NCI-H128 (cell line): ENCODE results near the gene NCF4.
A peak's percentile ranks its signal among the peaks of the same experiment; 100 is the strongest.

Source experiments
- DNase-seq: peaks from one replicate; lab custom pipeline; 2025; ENCODE audit not compliant: unreplicated experiment; lab: John Stamatoyannopoulos, UW

The NCF4 gene

DNA sequence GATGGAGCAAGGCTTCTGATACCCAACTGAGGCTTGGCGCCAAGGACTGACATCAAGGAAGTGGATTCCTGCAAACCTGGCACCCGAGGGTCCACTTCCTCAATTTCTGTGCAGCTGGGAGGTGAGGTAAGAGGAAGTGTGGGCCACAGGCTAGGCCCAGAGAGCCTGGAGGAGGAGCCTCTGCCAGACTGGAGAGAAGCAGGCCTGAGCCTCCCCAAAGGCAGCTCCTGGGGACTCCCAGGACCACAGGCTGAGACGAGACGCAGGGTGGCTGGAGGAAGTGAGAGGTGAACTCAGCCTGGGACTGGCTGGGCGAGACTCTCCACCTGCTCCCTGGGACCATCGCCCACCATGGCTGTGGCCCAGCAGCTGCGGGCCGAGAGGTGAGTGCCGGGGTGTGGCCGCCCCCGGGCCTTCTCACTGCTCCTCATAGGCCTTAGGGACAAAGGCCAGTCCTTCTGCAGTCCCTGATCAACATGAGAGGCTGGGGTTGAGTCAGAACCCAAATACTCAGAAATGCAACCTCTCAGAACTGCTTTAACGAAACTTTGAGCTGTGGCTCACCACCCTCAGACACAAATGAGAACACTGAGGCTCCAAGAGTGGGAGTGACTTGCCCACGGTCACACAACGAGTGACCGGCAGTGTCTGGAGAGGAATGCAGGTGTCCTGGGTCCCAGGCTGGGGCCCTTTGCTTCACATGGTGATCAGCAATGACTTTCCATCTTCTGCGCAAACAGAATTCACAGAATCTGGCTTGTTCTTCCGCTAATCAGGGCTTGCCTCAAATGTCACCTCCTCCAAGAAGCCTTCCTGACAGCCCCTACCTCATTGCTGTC, at the start of gene NCF4:
NCF4 (plus strand) TSS at position 186 of the 839 bp plus-strand sequence; CDS start at position 352, 166 bp downstream.
- no peak for DNase-seq

GRCh38 chr22:36811094-36811800, 49.6 kb upstream of the NCF4 start:
- DNase-seq, result no peak

GRCh38 chr22:36814801-36815200, 46.0 kb upstream of the NCF4 start:
- DNase-seq, result no peak

- DNase-seq, result no peak
These were observed 45.1 kb upstream of the NCF4 start for GRCh38 chr22:36815558-36816338.

GRCh38 chr22:36816339-36816635, 44.5 kb upstream of the NCF4 start:
- DNase-seq, result no peak

DNA sequence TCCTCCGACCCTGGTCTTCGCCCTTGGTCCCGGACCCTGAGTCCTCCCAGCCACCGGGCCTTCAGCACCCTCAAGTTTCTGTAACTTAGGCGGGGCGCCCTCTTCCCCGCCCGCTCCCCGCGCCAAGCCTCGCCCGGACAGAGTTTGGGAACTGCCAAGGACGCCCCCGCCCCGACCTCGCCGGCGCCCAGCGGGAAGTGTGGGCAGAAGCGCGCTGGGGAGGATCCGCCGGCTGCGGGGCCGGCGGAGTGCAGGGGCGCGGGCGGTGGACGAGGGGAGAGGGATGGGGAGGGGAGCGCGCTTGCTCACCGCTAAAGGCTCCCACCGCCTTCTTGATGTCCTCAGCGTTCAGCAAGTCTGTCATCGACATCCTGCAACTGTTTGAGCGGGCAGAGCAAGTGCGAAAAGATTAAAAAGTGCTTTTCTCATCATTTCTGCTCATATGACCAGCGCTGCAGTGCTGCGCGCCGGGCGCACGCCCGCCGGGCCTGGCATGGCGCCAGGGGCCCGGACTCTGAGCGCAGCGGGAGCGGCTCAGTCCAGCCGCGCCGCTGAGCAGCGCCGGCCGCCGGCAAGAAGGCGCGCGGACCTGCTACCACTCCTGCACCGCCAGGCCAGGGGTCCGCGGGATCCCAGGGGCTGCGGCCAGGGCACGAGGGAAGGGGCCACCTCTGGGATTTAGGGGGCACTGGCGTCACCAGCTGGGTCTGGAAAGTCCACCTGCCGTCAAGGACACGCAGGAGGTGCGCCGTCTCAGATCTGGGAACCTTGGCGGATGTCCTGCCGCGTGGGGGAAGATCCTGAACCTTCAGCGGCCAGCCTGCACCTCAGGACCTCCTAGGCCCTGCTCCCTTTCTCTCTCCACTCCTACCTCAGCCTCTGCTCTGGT, 43.9 kb upstream of the NCF4 start, which contains the start of gene PVALB:
PVALB (minus strand) TSS at position 400 of the 889 bp plus-strand sequence; CDS start at position 370, 30 bp downstream.
- no peak for DNase-seq

- DNase-seq, result no peak
These were observed 43.3 kb upstream of the NCF4 start for GRCh38 chr22:36817525-36817848.

GRCh38 chr22:36818010-36818642, 42.7 kb upstream of the NCF4 start:
- DNase-seq, result no peak

DNA sequence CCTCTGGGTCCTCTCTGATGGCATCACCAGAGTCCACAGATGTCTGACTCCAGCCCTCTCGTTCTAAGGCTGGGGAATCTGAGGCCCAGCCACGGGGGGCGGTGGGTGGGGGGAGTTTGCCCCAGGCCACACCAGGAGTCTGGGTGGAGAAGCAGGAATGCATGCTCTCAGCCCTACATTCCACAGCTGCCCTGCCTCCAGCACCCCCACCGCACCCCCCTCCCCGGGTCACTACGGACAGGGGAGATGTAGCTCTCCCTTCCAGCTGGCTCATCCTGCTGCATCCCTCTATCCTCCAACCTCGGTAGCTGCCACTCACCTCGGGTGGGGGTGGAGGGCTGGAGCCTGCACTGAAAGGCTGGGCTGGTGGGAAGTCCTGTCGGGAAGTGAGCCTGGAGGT, 41.7 kb upstream of the NCF4 start:
- no peak for DNase-seq

- DNase-seq, result no peak
These were observed 38.2 kb upstream of the NCF4 start for GRCh38 chr22:36822581-36822980.

- DNase-seq, result no peak
These were observed 37.5 kb upstream of the NCF4 start for GRCh38 chr22:36823186-36823839.

- DNase-seq, result no peak
These were observed 36.2 kb upstream of the NCF4 start for GRCh38 chr22:36824655-36825054.

GRCh38 chr22:36826262-36826661, 34.5 kb upstream of the NCF4 start:
- DNase-seq, result no peak

DNA sequence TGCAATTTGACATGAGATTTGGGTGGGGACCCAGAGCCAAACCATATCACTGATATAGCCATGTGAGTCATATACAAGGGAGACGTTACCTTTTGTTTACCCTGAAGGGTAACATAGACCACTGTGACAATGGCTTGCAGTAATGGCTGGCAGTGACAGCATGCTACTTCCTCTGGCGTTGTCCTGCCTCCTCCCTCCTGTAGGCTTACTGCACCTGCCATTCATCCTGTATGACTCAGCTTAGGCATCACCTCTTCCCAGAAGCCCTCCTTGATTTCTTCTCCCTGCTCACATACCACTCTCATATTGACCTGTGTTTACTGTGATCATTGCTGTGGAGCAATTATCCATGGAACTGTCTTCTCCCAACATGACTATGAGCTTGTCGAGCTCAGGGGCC, 32.0 kb upstream of the NCF4 start:
- no peak for DNase-seq

DNA sequence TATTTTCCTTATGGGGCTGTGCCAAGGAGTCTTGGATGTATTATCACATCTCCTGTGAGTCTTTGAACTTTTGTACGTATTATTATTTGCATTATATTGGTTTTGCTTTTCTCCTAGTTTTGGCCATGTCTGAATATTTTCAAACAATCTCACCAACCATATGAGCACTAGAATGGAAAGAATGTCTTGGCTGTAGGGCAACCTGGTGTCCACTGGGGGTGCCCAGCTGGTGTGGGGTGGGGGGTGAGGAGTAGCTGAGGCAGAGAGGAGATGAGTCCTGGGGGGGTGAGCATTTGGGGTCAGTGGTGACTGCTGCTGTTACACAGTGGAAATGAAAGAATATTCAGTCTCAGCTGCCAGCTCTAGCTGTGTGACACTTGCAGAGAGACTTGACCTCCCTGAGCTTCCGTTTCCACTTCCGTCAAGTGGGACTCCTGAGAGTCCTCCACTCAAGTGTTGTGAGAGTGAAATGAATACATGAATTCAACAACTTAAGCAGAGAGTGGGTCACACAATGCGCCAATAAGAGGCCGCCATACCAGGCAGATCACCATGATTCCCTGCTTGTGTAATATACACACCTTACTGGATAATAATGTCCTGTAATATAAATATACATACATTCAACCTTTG, 31.3 kb upstream of the NCF4 start:
- peak; percentile 37 for DNase-seq

GRCh38 chr22:36830601-36831000, 30.2 kb upstream of the NCF4 start:
- DNase-seq, result no peak

DNA sequence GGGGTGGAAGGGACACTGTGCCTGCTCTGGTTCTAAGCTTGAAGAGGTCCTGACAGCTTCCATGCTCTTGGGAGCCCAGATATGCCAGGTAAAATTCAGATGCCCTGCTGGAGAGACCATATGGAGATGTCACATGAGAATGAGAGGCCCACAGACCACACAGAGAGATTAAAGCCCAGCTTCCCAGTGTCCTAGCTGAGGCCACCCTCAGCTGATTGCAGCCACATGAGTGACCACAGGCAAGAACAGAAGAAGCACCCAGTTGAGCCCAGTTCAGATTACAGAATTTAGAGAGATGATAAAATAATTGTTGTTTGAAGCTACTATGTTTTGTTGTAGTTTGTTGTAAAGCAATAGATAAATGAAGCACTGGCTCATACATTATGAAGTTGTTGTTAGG, 29.6 kb upstream of the NCF4 start:
- no peak for DNase-seq

- no peak for DNase-seq
These were observed 29.1 kb upstream of the NCF4 start for GRCh38 chr22:36831717-36832116.

GRCh38 chr22:36833073-36833472, 27.7 kb upstream of the NCF4 start:
- no peak for DNase-seq
